B cell (primary cell): Measurements from ENCODE around the gene PSMA6. TPM values are rescaled to one million over a fixed set of nuclear protein-coding genes. Genes with fewer than 3 reads are reported as not detected.
"Not testable (repeated sequence)": the region's sequence is repeated elsewhere in the genome, so short reads cannot be mapped to it uniquely, and the experiment has no call there.

Source experiments
- ATAC-seq: fragments of 200-7000 bp; cut with Tn5 transposase; one replicate; pipeline ENCODE4 v1.10.0; 2021; ENCODE audit warnings: low read depth, mild to moderate bottlenecking, moderate number of reproducible peaks, moderate library complexity
- CTCF ChIA-PET: fragments of 350-600 bp; sonication (Branson Sonifier 250); formaldehyde crosslinking; loops from one replicate; lab custom pipeline; 2021; ENCODE audit warnings: antibody characterized with exemption, inconsistent platforms; lab: Charles Lee
- POLR2A ChIA-PET: fragments of 350-600 bp; sonication (Branson Sonifier 250); formaldehyde crosslinking; loops from one replicate; lab custom pipeline; 2021; ENCODE audit warnings: antibody characterized with exemption; lab: Charles Lee
- DNase-seq: peaks from one replicate; pipeline ENCODE4 v3.0.0; 2013
- H2AFZ ChIP-seq: 2 replicates; pipeline ENCODE4 v1.6.1; 2012; ENCODE audit warnings: mild to moderate bottlenecking, low read depth, low read length; ENCODE audit not compliant: insufficient read depth, poor library complexity, severe bottlenecking
- H3K27ac ChIP-seq, 2 donors: 1 replicate in 1 of 2; 2 replicates in 1 of 2; pipeline ENCODE4 v1.5.1; 2012 to 2013; ENCODE audit warnings: low read length in 2 of 2, mild to moderate bottlenecking in 2 of 2, moderate library complexity in 1 of 2
- H3K27me3 ChIP-seq, 4 experiments: fragments of 200-600 bp in 1 of 4; sonication (generic) in 1 of 4; replicated peaks in 1 of 4; 1 replicate in 2 of 4; 2 replicates in 2 of 4; pipeline versions ENCODE4 v1.6.1 to v1.7.0; 2013 to 2016; ENCODE audit warnings: low read length in 3 of 4, mild to moderate bottlenecking in 2 of 4, mixed read lengths in 1 of 4, moderate library complexity in 1 of 4; ENCODE audit not compliant: insufficient read depth in 4 of 4, control insufficient read depth in 3 of 4; ENCODE audit errors: control extremely low read depth in 1 of 4
- H3K36me3 ChIP-seq, 2 experiments: replicated peaks in 1 of 2; 1 replicate in 1 of 2; 2 replicates in 1 of 2; pipeline versions ENCODE4 v1.6.1 to v1.7.1; 2013; ENCODE audit warnings: low read length in 1 of 2; ENCODE audit not compliant: insufficient read depth in 2 of 2, control insufficient read depth in 1 of 2; ENCODE audit errors: control extremely low read depth in 1 of 2, extremely low read depth in 1 of 2
- H3K4me1 ChIP-seq, 2 donors: fragments of 200-600 bp in 1 of 2; sonication (generic) in 1 of 2; 1 replicate in 1 of 2; 2 replicates in 1 of 2; pipeline versions ENCODE4 v1.5.1 to v1.6.1; 2013 to 2017; ENCODE audit warnings: low read length in 2 of 2; ENCODE audit not compliant: control insufficient read depth in 2 of 2, insufficient read depth in 2 of 2
- H3K4me2 ChIP-seq: replicated peaks from 2 replicates; pipeline ENCODE3; 2012; ENCODE audit warnings: mild to moderate bottlenecking, low read depth, low read length; ENCODE audit not compliant: poor library complexity, severe bottlenecking
- H3K4me3 ChIP-seq, 5 experiments: fragments of 200-600 bp in 1 of 5; sonication (generic) in 1 of 5; 1 replicate in 3 of 5; 2 replicates in 2 of 5; pipeline versions ENCODE4 v1.5.1 to v1.7.0; 2011 to 2016; ENCODE audit warnings: low read length in 4 of 5, mild to moderate bottlenecking in 4 of 5, low read depth in 2 of 5, control low read depth in 1 of 5, moderate library complexity in 1 of 5; ENCODE audit not compliant: insufficient read depth in 1 of 5; ENCODE audit errors: control extremely low read depth in 1 of 5, extremely low read depth in 1 of 5
- H3K79me2 ChIP-seq: fragments of 200-600 bp; sonication (generic); one replicate; pipeline ENCODE4 v1.6.0; 2016; ENCODE audit warnings: low read length; ENCODE audit not compliant: control insufficient read depth, insufficient read depth
- H3K9ac ChIP-seq: fragments of 200-600 bp; sonication (generic); 2 replicates; pipeline ENCODE4 v1.6.1; 2017; ENCODE audit warnings: mild to moderate bottlenecking, low read length, moderate library complexity
- H3K9me3 ChIP-seq, 3 donors: one replicate each; pipeline versions ENCODE4 v1.6.1 to v1.7.1; 2013; ENCODE audit warnings: low read length in 2 of 3; ENCODE audit not compliant: control insufficient read depth in 2 of 3, insufficient read depth in 1 of 3; ENCODE audit errors: control extremely low read depth in 1 of 3
- H4K20me1 ChIP-seq: 2 replicates; pipeline ENCODE4 v1.6.0; 2012; ENCODE audit warnings: mild to moderate bottlenecking, low read length; ENCODE audit not compliant: insufficient read depth, control insufficient read depth, poor library complexity, severe bottlenecking
- H3K27ac Mint-ChIP-seq: one replicate; pipeline ENCODE4 v1.8.0; 2021; ENCODE audit warnings: mixed read lengths
- H3K27me3 Mint-ChIP-seq: one replicate; pipeline ENCODE4 v1.8.0; 2021; ENCODE audit warnings: mixed read lengths
- H3K4me1 Mint-ChIP-seq: one replicate; pipeline ENCODE4 v1.8.0; 2021; ENCODE audit warnings: mixed read lengths
- H3K4me3 Mint-ChIP-seq: one replicate; pipeline ENCODE4 v1.8.0; 2021; ENCODE audit warnings: mixed read lengths
- H3K9me3 Mint-ChIP-seq: one replicate; pipeline ENCODE4 v1.8.0; 2022; ENCODE audit warnings: mixed read lengths; ENCODE audit not compliant: insufficient read depth
- EZH2 ChIP-seq: IDR thresholded peaks from 2 replicates; pipeline ENCODE4 v1.6.1; 2012; ENCODE audit warnings: borderline replicate concordance, low read depth, mild to moderate bottlenecking, moderate library complexity, low read length; ENCODE audit not compliant: insufficient read depth, poor library complexity, severe bottlenecking
- whole genome bisulfite sequencing: methylation state at CpG from one replicate; pipeline ENCODE4 v1.1.5; 2013; ENCODE audit warnings: missing lambda C conversion rate; ENCODE audit not compliant: insufficient coverage; 5-methylcytosine and 5-hydroxymethylcytosine counted together
- intact Hi-C: fragments of 100-400 bp; cut with micrococcal nuclease; formaldehyde crosslinking; loops from one replicate; pipeline ENCODE4 v1.10.0; 2022
- polyA plus RNA-seq: library from polyadenylated mRNA; depleted of rRNA; stranded (reverse); fragments of >200 nt; gene quantifications from 2 replicates; pipeline ENCODE4 v1.2.3, GENCODE V29; 2012
- total RNA-seq, 2 donors: library from RNA; stranded (reverse); fragments of 120-200 nt in 1 of 2; gene quantifications; 1 replicate in 1 of 2; 2 replicates in 1 of 2; pipeline versions ENCODE4 v1.2.3 to v1.2.4, GENCODE V29; 2013 to 2022

The PSMA6 gene
- total and polyA plus RNA-seq, 2 donors (not counting 1 experiment from before 2014, with no cell fraction given): 47.0 to 70.6 TPM

DNA sequence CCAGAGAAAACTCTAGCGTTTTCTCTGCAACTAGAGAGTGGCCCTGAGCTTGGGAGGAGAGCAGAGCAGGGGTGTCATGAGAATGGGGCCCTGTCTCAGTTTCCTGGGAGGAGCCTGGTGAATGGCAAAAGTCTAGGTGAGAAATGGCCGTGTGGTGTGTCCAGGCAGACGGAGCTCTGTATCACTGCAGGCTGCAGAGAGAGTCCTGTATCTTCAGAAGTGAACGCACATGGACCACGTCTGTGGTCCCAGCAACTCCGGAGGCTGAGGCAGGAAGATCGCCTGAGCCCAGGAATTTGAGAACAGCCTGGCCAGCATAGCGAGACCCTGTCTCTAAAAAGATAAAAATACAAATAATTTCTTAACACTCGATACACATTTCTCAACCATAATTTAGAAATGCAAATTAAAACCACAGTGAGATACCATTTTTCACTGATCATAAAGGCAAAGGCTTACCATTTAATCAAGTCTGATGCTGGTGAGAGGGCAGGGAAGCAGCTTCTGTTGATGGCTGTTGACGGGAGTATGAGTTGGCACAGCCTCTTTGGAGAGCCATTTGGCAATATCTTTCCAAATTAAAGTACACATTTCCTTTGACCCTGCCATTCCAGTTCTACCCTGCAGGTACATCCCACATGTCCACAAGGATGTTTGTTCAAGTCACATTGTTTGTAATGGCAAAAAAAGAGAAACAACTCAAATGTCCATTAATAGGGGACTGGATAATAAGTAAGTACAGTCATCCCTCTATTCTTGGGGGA, 61.4 kb downstream of the PSMA6 start:
- CTCF ChIA-PET: interaction anchor here (0.6 kb wide), 1 partner anchor 34 kb away, joined by 3 read pairs; no protein-coding TSS in a partner anchor
- Histone ChIP-seq H4K20me1 (no peaks in the 10 kb centered on the region), H3K4me2 (no peak overlapping the region), H3K4me1 (peaks cover 5 to 7% of the 10 kb centered on the region in 2 donors), H3K27ac (no peak overlapping the region), H3K27me3 (no peaks in the 10 kb centered on the region), H3K4me3 (no peak overlapping the region), H3K79me2 (no peaks in the 10 kb centered on the region), H3K36me3 (no peaks in the 10 kb centered on the region), H2AFZ (no peak overlapping the region), H3K9ac (no peak overlapping the region), H3K9me3 (no peaks in the 10 kb centered on the region)
- ATAC-seq: no peak
- Mint-ChIP-seq H3K4me1 (peaks cover 3% of the 10 kb centered on the region), H3K27ac (no peak overlapping the region), H3K9me3 (no peaks in the 10 kb centered on the region), H3K27me3 (no peaks in the 10 kb centered on the region), H3K4me3 (no peak overlapping the region)
- POLR2A ChIA-PET: no interaction called here
- DNase-seq: no peak
- intact Hi-C loops: no loop called here
- 89% methylated on average over 7 of the region's 10 CpGs for WGBS
- no peak for TF ChIP-seq EZH2

DNA sequence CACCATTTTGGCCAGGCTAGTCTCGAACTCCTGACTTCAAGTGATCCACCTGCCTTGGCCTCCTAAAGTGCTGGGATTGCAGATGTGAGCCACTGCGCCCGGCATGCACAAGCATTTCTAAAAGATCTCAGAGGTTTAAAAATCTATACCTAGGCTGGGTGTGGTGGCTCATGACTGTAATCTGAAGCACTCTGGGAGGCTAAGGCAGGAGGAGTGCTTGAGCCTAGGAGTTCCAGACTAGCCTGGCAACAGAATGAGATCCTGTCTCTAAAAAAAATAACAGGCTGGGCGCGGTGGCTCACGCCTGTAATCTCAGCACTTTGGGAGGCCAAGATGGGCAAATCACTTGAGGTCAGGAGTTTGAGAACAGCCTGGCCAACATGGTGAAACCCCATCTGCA, 63.1 kb downstream of the PSMA6 start:
- CTCF ChIA-PET: not testable (repeated sequence)

More for the DNA sequence above, 63.1 kb downstream of the PSMA6 start:
- H3K4me1 Mint-ChIP-seq, H4K20me1 ChIP-seq, H3K36me3 ChIP-seq, H3K27me3 ChIP-seq, H2AFZ ChIP-seq, H3K27ac ChIP-seq, H3K27me3 Mint-ChIP-seq, H3K9ac ChIP-seq, H3K4me3 ChIP-seq, POLR2A ChIA-PET, H3K79me2 ChIP-seq, DNase-seq, ATAC-seq, H3K4me2 ChIP-seq, H3K27ac Mint-ChIP-seq, H3K4me1 ChIP-seq, H3K4me3 Mint-ChIP-seq, H3K9me3 ChIP-seq, intact Hi-C loops, H3K9me3 Mint-ChIP-seq: not testable (repeated sequence)
- 96% methylated on average over 6 of the region's 6 CpGs for whole genome bisulfite sequencing
